ENCODE results near the gene FUBP3.

FUBP3 gene

GRCh38 chr9:130633336-130634190, 54.2 kb downstream of the FUBP3 start:
- DNase-seq (ENCODE audit: low read depth in 3 of 3, low spot score in 1 of 3): no peak

DNA sequence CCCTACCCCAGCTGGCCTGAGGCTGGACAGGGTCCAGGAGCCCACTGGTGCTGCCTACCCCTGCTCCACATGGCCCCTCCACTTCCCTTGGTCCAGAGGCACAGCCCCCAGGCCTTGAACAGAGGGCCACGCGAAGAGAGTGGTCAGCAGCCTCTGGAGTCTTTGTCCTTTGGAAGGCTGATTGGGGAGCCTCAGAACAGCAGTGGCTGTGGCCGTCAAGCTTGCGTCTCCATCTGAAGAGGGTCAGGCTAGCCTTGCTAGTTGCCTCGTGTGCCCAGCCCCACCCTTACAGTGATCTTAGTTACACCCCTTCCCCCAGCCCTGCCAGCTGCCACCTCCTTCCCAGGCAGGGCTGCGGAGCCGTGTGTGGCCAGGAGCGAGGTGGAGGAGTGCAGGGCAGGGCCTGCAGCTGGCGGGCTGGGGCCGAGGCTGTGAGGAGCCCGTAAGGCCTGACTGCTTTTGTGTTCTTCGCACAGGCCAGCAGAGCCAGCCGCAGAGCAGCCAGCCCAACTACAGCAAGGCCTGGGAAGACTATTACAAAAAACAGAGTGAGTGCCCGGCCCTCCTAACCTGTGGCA, 54.9 kb downstream of the FUBP3 start:
- no peak for DNase-seq (ENCODE audit: low read depth in 3 of 3, low spot score in 1 of 3)

GRCh38 chr9:130634801-130635200, 55.4 kb downstream of the FUBP3 start:
- no peak for DNase-seq (ENCODE audit: low read depth in 3 of 3, low spot score in 1 of 3)

DNA sequence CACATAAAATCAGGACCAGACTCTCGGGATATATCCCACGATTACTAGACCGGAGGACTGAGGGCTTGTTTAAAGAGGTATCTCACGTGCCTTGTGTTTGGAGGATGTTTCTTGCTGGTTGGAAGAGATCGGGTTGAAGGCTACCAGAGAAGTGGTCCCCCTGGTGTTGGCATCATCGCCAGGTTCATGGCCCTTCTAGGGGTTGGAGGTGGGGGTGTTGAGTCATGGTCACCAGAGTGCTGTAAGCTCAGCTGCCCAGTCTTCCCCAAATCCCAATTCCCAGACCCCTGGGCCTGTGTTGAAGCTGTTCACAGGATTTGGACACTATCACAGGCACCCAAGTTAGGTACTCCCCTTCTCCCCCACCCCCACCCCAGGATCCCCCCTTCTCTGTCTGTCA, 55.9 kb downstream of the FUBP3 start:
- no peak for DNase-seq (ENCODE audit: low read depth in 3 of 3, low spot score in 1 of 3)

GRCh38 chr9:130635721-130636647, 56.6 kb downstream of the FUBP3 start:
- DNase-seq (ENCODE audit: low read depth in 3 of 3, low spot score in 1 of 3): no peak

DNA sequence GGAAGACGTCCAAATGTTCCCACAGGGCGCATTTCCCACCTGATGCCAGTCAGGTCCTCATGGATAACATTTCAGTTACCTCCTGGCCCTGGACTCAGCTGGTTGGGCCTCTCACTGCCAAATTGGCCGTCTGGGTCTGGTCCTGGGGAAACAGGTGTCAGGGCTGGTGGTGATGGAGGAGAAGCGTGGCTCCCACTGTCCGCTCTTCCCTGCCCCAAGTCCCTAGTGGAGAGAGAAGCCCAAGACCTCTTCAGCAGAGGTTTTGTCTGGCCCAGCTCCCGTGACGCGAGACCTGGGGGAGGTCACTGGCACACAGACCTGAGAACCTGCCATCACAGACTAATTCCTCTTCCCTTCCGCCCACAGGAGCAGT, 57.3 kb downstream of the FUBP3 start:
- no peak for DNase-seq (ENCODE audit: low read depth in 3 of 3, low spot score in 1 of 3)

GRCh38 chr9:130638284-130639123, 59.1 kb downstream of the FUBP3 start:
- no peak for DNase-seq (ENCODE audit: low read depth in 3 of 3, low spot score in 1 of 3)

- DNase-seq (ENCODE audit: low read depth in 3 of 3, low spot score in 1 of 3): no peak
These were observed 59.9 kb downstream of the FUBP3 start for GRCh38 chr9:130639124-130639765.

DNA sequence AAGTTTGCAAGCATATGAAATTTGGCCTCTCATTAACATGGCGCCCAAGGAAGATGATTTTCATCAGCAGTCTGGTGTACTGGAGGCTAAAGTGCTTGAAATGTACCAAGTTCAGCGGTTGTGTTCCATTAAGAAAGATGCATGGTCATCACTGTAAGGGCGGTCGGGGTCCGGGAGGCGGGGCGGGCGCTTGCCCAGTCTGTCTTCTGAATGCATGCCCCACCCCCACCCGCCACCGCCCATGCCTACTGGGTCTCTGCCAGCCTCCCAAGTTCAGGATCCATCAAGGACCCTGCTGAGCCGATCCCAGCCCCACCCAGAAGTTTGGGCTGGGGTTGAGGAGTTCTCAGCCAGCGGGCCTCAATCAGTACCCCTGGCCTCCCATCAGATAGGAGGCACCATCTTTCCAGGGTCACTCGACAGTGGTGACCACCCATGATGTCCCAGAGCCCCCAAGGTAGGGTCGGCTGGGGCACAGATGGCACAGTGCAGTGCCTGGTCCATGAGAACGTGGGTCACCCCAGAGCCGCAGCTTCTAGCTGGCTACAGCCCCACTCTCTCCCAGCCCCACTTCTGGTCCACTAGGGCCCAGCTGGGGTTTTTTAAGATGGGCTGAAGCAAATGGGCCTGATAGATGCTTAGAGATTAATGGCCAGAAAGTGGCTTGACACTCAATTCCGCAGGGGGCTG, 60.6 kb downstream of the FUBP3 start:
- no peak for DNase-seq (ENCODE audit: low read depth in 3 of 3, low spot score in 1 of 3)

DNA sequence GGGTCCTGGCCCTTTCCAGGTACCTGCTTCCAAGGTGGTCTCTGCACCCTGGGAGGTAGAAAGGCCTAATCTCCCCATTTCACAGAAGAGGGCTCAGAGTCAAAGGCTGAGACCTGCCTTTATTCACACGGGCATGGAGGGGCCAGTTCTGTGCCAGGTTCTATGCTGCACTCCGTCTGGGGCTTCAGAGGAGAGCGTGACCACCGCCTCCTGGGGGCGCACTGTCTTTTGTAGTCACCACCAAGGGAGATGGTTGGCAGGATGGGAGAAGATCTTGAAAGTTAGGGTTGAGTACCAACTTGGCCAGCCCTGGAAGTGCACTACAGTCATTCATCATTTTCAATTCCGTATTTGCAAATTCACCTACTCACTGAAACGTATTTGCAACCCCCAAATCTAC, 61.3 kb downstream of the FUBP3 start:
- no peak for DNase-seq (ENCODE audit: low read depth in 3 of 3, low spot score in 1 of 3)

- DNase-seq (ENCODE audit: low read depth in 3 of 3, low spot score in 1 of 3): no peak
These were observed 63.5 kb downstream of the FUBP3 start for GRCh38 chr9:130642926-130643325.

GRCh38 chr9:130651221-130651620, 71.8 kb downstream of the FUBP3 start:
- no peak for DNase-seq (ENCODE audit: low read depth in 3 of 3, low spot score in 1 of 3)

GRCh38 chr9:130651752-130652151, 72.4 kb downstream of the FUBP3 start:
- no peak for DNase-seq (ENCODE audit: low read depth in 3 of 3, low spot score in 1 of 3)

DNA sequence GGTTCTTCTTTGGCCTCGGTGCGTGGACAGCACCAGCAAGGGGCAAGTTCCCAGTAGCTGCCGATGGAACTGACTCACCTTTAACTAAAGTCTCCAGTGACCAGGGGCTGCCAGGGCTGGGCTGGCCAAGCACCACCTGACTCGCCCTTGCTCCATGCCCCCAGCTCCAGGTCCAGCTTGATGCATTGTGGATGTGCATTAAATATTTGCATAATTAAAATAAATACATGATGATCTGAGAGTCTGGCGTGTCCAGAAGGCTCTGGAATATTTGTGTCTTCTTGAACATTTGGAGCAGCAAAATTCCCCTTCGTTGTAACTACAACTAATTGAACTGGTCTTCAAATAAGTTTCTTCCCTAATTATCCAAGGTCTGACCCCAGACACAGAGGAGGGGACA, 75.5 kb downstream of the FUBP3 start:
- DNase-seq (ENCODE audit: low read depth in 3 of 3, low spot score in 1 of 3): no peak

DNA sequence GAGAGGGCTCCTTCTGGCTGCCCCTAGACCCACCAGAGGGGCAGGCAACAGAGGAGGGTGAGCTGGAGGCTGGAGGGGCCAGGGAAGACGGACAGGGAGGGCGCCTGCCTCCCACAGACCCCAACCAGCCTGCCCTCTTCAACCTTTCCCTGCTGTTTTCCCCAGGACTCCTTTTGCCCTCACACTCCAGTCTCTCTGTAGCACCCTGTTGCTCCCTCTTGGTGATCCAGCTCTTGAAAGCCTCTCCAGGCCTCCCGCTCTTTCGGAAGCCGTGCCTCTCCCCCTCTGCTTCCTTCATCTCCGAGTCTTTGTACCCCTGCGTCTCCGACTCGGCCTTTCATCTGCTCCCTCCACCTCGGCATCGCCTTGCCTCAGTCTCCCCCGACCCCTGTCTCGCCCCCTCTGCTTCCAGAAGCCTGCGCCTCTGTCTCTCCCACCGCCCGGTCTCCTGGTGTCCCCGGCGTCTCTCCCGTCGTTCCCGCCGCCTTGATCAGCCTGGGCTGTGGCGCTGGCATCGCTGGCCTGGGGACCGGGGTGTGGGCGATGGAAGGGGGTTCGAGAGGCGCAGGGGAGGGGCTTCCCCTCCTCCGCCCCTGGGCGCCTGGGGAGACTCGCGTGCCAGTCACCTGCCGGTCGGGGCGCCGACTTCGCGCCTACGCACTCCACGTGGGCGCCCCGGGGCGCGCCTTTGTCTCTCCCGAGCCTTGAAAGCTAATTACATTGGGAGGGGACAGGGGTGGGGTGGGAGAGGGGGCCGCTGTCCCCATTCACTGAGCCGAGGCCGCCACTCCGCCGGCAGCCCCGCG, 79.7 kb downstream of the FUBP3 start:
- DNase-seq (ENCODE audit: low read depth in 3 of 3, low spot score in 1 of 3): no peak

- no peak for DNase-seq (ENCODE audit: low read depth in 3 of 3, low spot score in 1 of 3)
These were observed 80.4 kb downstream of the FUBP3 start for GRCh38 chr9:130659699-130660248.

DNA sequence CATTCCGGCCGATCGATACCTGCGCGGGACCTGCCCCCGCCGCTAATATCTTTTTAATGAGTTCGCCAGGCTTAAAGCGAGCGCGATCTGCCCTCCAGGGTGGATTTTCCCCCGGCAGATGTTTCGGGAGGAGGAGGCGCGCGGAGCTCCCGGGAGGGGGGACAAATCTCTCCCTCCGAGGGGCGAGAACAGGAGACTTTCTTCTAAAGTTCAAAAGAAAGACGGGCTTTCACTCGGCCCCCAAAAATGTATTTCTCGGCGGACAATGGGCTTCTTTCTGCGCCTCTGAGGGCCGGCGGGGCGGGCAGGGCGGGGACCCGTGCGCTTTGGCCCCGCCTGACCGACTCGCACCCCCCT, 80.9 kb downstream of the FUBP3 start:
- DNase-seq (ENCODE audit: low read depth in 3 of 3, low spot score in 1 of 3): no peak

DNA sequence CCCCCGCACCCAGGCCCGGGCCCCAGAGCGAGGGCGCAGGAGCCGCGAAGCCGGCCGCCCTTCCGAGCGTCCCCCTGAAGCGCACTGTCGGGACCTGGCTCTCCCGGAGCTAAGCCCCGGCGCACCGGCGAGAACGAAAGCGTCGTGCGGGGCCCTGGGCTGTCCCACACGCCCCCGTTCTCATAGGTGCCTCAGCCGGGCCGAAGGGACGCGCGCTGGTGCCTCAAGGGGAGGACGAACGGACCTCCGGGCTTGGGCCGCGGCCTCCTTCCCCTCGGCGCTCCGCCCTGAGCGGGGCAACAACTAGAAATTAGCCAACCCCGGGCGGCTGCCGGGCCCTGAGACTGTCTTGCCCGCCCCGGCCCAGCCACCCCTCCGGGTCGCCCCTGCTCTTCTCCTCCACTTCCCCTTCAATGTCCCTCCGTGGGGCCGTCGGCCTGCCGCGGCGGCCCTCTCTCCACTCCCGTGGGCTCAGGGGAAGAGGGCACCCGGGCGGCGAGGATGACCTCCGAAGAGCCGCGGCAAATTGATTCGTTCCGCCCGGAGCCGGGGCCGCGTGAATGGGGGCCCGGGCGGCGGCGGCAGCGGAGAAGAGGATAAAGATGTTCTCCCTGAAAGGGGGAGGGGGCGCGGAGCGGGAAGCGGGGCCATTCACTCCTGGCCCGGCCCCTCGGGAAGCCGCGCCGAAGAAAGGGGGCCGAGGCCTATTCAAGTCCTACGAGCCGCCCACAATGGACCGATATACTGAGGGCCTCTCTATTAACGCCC, 81.5 kb downstream of the FUBP3 start:
- DNase-seq (ENCODE audit: low read depth in 3 of 3, low spot score in 1 of 3): no peak

All from stimulated activated CD4-positive, alpha-beta T cell treated with anti-CD3 and anti-CD28 coated beads, TNF-alpha, amount 100 ng/mL, for 1 hour (primary cell).